DOHH2 (cell line): ENCODE measurements around the gene RPS6KB2.

Experiments
- H3F3A ChIP-seq: fragments of 200-600 bp; sonication (generic), shearing (Covaris generic); 2 replicates; pipeline ENCODE4 v1.6.0; 2016; ENCODE audit warnings: antibody characterized with exemption, mild to moderate bottlenecking; ENCODE audit not compliant: control insufficient read depth, insufficient read depth
- H3K27ac ChIP-seq: fragments of 200-600 bp; sonication (generic); 2 replicates; pipeline ENCODE4 v1.5.1; 2014; ENCODE audit warnings: low read depth, mild to moderate bottlenecking, low read length, moderate library complexity
- H3K27me3 ChIP-seq: fragments of 200-600 bp; sonication (generic); 2 replicates; pipeline ENCODE4 v1.6.1; 2014; ENCODE audit warnings: mild to moderate bottlenecking, low read length, mixed read lengths; ENCODE audit not compliant: control insufficient read depth
- H3K36me3 ChIP-seq: fragments of 200-600 bp; sonication (generic); 2 replicates; pipeline ENCODE4 v1.6.1; 2014; ENCODE audit warnings: mild to moderate bottlenecking, low read length, moderate library complexity, mixed read lengths; ENCODE audit not compliant: control insufficient read depth
- H3K4me1 ChIP-seq: fragments of 200-600 bp; sonication (generic); 2 replicates; pipeline ENCODE4 v1.6.1; 2014; ENCODE audit warnings: mild to moderate bottlenecking, low read length, mixed read lengths; ENCODE audit not compliant: control insufficient read depth
- H3K4me2 ChIP-seq: fragments of 200-600 bp; sonication (generic); 2 replicates; pipeline ENCODE4 v1.6.0; 2014; ENCODE audit warnings: mild to moderate bottlenecking, low read length, moderate library complexity
- H3K4me3 ChIP-seq: fragments of 200-600 bp; sonication (generic); 2 replicates; pipeline ENCODE4 v1.5.1; 2014; ENCODE audit warnings: mild to moderate bottlenecking, low read length, mixed read lengths
- H3K79me2 ChIP-seq: fragments of 200-600 bp; sonication (generic); 2 replicates; pipeline ENCODE4 v1.6.1; 2014; ENCODE audit warnings: mild to moderate bottlenecking, low read length, mixed read lengths; ENCODE audit not compliant: control insufficient read depth
- H3K9me2 ChIP-seq: fragments of 200-600 bp; sonication (generic); replicated peaks from 2 replicates; pipeline ENCODE4 v1.6.1; 2014; ENCODE audit warnings: mild to moderate bottlenecking, low read length, mixed read lengths; ENCODE audit not compliant: control insufficient read depth
- H3K9me3 ChIP-seq: fragments of 200-600 bp; sonication (generic); 2 replicates; pipeline ENCODE4 v1.6.1; 2014; ENCODE audit warnings: antibody characterized with exemption, low read length, mixed read lengths; ENCODE audit not compliant: control insufficient read depth, insufficient read depth
- H4K20me1 ChIP-seq: fragments of 200-600 bp; sonication (generic); 2 replicates; pipeline ENCODE4 v1.6.0; 2014; ENCODE audit warnings: low read depth, mild to moderate bottlenecking, antibody characterized with exemption, low read length, moderate library complexity; ENCODE audit not compliant: control insufficient read depth, insufficient read depth
- EZH2phosphoT487 ChIP-seq: fragments of 200-600 bp; sonication (generic); IDR thresholded peaks from 2 replicates; pipeline ENCODE4 v1.6.1; 2017; ENCODE audit warnings: borderline replicate concordance, mild to moderate bottlenecking, antibody characterized with exemption, low read length, moderate library complexity, mixed read lengths
- TF ChIP-seq, protein P1 (sequence below): fragments of 200-600 bp; sonication (generic); IDR thresholded peaks from one replicate; pipeline ENCODE4 v1.5.1; 2014; ENCODE audit warnings: antibody characterized with exemption, mild to moderate bottlenecking, low read depth, low read length; ENCODE audit not compliant: poor library complexity, severe bottlenecking

The RPS6KB2 gene

DNA sequence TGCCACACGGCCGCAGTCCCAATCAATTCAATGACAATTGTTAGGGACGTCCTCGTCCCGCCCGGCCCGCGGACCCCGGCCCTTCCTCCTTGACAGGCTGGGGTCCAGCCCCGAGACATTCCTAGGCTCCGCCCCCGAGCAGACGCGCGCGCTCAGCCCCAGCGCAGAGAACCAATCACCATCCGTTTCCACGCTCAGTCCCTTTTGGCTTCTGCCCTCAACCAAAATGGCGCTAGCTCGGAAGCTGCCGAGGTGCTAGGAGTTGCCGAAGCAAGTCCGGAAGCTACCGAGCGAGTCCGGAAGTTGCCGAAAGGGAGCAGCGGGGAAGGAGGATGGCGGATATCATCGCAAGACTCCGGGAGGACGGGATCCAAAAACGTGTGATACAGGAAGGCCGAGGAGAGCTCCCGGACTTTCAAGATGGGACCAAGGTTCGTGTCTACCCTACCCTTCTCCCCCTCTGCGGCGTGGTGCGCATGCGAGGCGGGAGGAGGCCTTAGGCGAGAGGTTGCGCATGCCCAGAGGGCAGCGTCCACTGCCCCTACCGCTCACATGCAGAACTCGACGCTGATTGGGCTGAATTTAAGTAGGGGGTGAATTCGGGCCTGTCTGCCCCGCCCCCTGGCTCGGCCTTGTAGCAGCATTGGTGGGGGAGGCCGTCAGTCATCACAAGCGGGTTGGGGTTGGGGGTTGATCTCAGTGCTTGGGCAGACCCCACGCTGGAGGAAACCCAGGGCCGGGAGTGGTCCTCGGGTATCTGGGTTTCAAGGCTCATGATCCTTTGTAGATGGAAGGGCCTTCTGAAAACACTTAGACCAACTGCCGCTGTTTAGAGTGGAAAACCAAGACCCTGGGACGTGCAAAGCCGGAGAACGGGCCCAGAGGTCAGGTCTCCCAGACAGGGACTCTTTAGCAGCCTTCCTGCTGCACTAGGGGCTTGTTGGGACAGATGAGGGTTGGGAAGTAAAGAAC, 54.8 kb downstream of the RPS6KB2 start, which contains the start of gene AIP:
AIP (plus strand) TSS at position 200 of the 972 bp plus-strand sequence; CDS start at position 333, 133 bp downstream.
- Histone ChIP-seq H3K9me3 (no peaks in the 10 kb centered on the region), H3K79me2 (peaks cover 39% of the 10 kb centered on the region), H3K9me2 (no peaks in the 10 kb centered on the region), H3K4me2 (peak within 1 kb of the TSS; percentile 86), H3K27ac (peak within 1 kb of the TSS; percentile 81), H3K27me3 (peaks cover 2% of the 10 kb centered on the region; the same call in 1 of the 2 replicates), H3K36me3 (peaks cover 21% of the 10 kb centered on the region), H3K4me3 (peak within 1 kb of the TSS; percentile 81), H3K4me1 (peaks cover 50% of the 10 kb centered on the region), H4K20me1 (no peaks in the 10 kb centered on the region), H3F3A (peaks cover 31% of the 10 kb centered on the region)
- TF ChIP-seq, protein P1, sequence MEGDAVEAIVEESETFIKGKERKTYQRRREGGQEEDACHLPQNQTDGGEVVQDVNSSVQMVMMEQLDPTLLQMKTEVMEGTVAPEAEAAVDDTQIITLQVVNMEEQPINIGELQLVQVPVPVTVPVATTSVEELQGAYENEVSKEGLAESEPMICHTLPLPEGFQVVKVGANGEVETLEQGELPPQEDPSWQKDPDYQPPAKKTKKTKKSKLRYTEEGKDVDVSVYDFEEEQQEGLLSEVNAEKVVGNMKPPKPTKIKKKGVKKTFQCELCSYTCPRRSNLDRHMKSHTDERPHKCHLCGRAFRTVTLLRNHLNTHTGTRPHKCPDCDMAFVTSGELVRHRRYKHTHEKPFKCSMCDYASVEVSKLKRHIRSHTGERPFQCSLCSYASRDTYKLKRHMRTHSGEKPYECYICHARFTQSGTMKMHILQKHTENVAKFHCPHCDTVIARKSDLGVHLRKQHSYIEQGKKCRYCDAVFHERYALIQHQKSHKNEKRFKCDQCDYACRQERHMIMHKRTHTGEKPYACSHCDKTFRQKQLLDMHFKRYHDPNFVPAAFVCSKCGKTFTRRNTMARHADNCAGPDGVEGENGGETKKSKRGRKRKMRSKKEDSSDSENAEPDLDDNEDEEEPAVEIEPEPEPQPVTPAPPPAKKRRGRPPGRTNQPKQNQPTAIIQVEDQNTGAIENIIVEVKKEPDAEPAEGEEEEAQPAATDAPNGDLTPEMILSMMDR, result no peak
- TF ChIP-seq EZH2phosphoT487, result no peak

GRCh38 chr11:67483831-67484665, 55.8 kb downstream of the RPS6KB2 start:
- TF ChIP-seq, protein P1, result no peak
- TF ChIP-seq EZH2phosphoT487, result no peak
- peaks cover 31% of the 10 kb centered on the region for H3F3A ChIP-seq
- H3K4me3 ChIP-seq, result peak overlapping the region; percentile 81
- H3K4me2 ChIP-seq, result peak overlapping the region; percentile 86
- H3K79me2 ChIP-seq, result peaks cover 43% of the 10 kb centered on the region
- H3K36me3 ChIP-seq, result peaks cover 28% of the 10 kb centered on the region
- peaks cover 50% of the 10 kb centered on the region for H3K4me1 ChIP-seq
- H3K27ac ChIP-seq, result peak overlapping the region; percentile 81
- H4K20me1 ChIP-seq, result no peaks in the 10 kb centered on the region
- H3K9me3 ChIP-seq, result no peaks in the 10 kb centered on the region
- peaks cover 2% of the 10 kb centered on the region; the same call in 1 of the 2 replicates for H3K27me3 ChIP-seq
- H3K9me2 ChIP-seq, result no peaks in the 10 kb centered on the region

DNA sequence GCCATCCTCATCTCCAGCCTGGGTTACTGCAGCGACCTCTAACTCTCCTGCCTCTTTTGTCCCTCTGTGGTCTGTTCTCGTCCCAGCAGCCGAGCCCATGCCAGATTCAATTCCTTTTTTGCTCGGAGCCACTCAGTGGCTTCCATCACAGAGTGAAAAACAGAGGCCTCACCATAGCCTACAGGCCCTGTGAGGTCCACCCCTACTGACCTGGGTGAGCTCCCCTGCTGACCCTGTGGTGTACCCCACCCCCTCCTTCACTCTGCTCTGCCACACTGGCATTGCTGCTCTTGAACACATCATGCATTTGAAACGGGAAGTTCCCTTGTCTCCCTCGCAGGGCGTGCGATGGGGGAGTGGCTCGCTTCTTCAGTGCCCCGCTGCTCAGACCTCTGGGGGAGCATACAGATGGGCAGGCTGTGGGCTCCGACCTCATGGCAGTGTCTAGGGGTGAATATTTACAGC, 56.6 kb downstream of the RPS6KB2 start:
- Histone ChIP-seq H3K4me1 (peaks cover 50% of the 10 kb centered on the region), H4K20me1 (no peaks in the 10 kb centered on the region), H3K36me3 (peaks cover 37% of the 10 kb centered on the region), H3K9me3 (no peaks in the 10 kb centered on the region), H3K4me3 (peak overlapping the region; percentile 81), H3K4me2 (peak overlapping the region; percentile 86), H3K27ac (peak overlapping the region; percentile 81), H3K27me3 (peaks cover 2% of the 10 kb centered on the region; the same call in 1 of the 2 replicates), H3K79me2 (peaks cover 43% of the 10 kb centered on the region), H3K9me2 (no peaks in the 10 kb centered on the region), H3F3A (peaks cover 28% of the 10 kb centered on the region)
- TF ChIP-seq, protein P1, result no peak
- no peak for TF ChIP-seq EZH2phosphoT487
